SK-N-SH (cell line): Measurements from ENCODE around the gene WNT4. TPM values are rescaled to one million over a fixed set of nuclear protein-coding genes. Genes with fewer than 3 reads are reported as not detected.

Experiments used
- CTCF ChIA-PET: fragments of 300-600, 350-600 bp; formaldehyde crosslinking; extraction: SDS; loops from one replicate; lab custom pipeline; 2021; lab: Yijun Ruan, JAX
- POLR2A ChIA-PET: fragments of 350-600 bp; sonication (Branson Sonifier 250); formaldehyde crosslinking; extraction: SDS; loops from one replicate; lab custom pipeline; 2020; ENCODE audit warnings: antibody characterized with exemption, inconsistent platforms; lab: Yijun Ruan, JAX
- DNase-seq: peaks from one replicate; pipeline ENCODE4 v3.0.0; 2012
- H2AFZ ChIP-seq: fragments of 200-600 bp; sonication (generic); 2 replicates; pipeline ENCODE4 v1.8.1; 2016; ENCODE audit warnings: antibody characterized with exemption, mild to moderate bottlenecking, low read depth
- H3F3A ChIP-seq: fragments of 200-600 bp; sonication (generic); replicated peaks from 2 replicates; pipeline ENCODE3; 2016; ENCODE audit warnings: antibody characterized with exemption, mild to moderate bottlenecking; ENCODE audit not compliant: insufficient read depth
- H3K27ac ChIP-seq, 2 experiments: fragments of 200-500 bp in 1 of 2; fragments of 200-600 bp in 1 of 2; sonication (Bioruptor generic) in 1 of 2; sonication (generic), shearing (Covaris generic) in 1 of 2; 2 replicates each; pipeline versions ENCODE4 v1.5.1 to v1.6.1; 2014 to 2016; ENCODE audit warnings: low read depth in 2 of 2, inconsistent platforms in 1 of 2, low read length in 1 of 2, mild to moderate bottlenecking in 1 of 2, mixed read lengths in 1 of 2
- H3K27me3 ChIP-seq: fragments of 200-600 bp; sonication (generic), shearing (Covaris generic); 2 replicates; pipeline ENCODE4 v1.6.1; 2016; ENCODE audit warnings: mixed run types; ENCODE audit not compliant: insufficient read depth
- H3K36me3 ChIP-seq, 2 experiments: fragments of 200-500 bp in 1 of 2; fragments of 200-600 bp in 1 of 2; sonication (Bioruptor generic) in 1 of 2; sonication (generic) in 1 of 2; replicated peaks in 1 of 2; 2 replicates each; pipeline versions ENCODE3 to v1.5.1; 2014 to 2016; ENCODE audit warnings: low read length in 1 of 2, mild to moderate bottlenecking in 1 of 2; ENCODE audit not compliant: insufficient read depth in 2 of 2, control insufficient read depth in 1 of 2
- H3K4me1 ChIP-seq, 2 experiments: fragments of 200-500 bp in 1 of 2; fragments of 200-600 bp in 1 of 2; sonication (Bioruptor generic) in 1 of 2; sonication (generic), shearing (Covaris generic) in 1 of 2; 2 replicates each; pipeline versions ENCODE4 v1.5.1 to v1.6.1; 2014 to 2016; ENCODE audit warnings: low read depth in 1 of 2, low read length in 1 of 2, mixed run types in 1 of 2; ENCODE audit not compliant: insufficient read depth in 2 of 2, control insufficient read depth in 1 of 2
- H3K4me2 ChIP-seq: fragments of 200-600 bp; sonication (generic), shearing (Covaris generic); 2 replicates; pipeline ENCODE4 v1.6.1; 2017; ENCODE audit warnings: mixed run types
- H3K4me3 ChIP-seq, 2 experiments: fragments of 200-500 bp in 1 of 2; fragments of 200-600 bp in 1 of 2; sonication (Bioruptor generic) in 1 of 2; sonication (generic), shearing (Covaris generic) in 1 of 2; 2 replicates each; pipeline versions ENCODE4 v1.5.1 to v1.8.1; 2014 to 2016; ENCODE audit warnings: low read depth in 2 of 2, inconsistent platforms in 1 of 2, low read length in 1 of 2, mild to moderate bottlenecking in 1 of 2, mixed read lengths in 1 of 2, moderate library complexity in 1 of 2
- H3K79me2 ChIP-seq: fragments of 200-600 bp; sonication (generic); 2 replicates; pipeline ENCODE4 v1.8.1; 2017; ENCODE audit warnings: mild to moderate bottlenecking; ENCODE audit not compliant: insufficient read depth
- H3K9ac ChIP-seq: fragments of 200-600 bp; sonication (generic); 2 replicates; pipeline ENCODE4 v1.6.1; 2017; ENCODE audit warnings: mixed run types
- H3K9me2 ChIP-seq: fragments of 200-600 bp; sonication (generic); 2 replicates; pipeline ENCODE4 v1.6.1; 2017; ENCODE audit warnings: mixed run types
- H3K9me3 ChIP-seq: fragments of 200-600 bp; sonication (generic); 2 replicates; pipeline ENCODE4 v1.6.1; 2017; ENCODE audit warnings: mixed run types, mild to moderate bottlenecking, moderate library complexity
- H4K20me1 ChIP-seq: fragments of 200-600 bp; sonication (generic); 2 replicates; pipeline ENCODE4 v1.6.1; 2017; ENCODE audit warnings: mild to moderate bottlenecking, mixed run types; ENCODE audit not compliant: insufficient read depth
- CHD2 ChIP-seq: fragments of 150-350 bp; IDR thresholded peaks from 2 replicates; pipeline ENCODE4 v1.6.1; 2018; ENCODE audit warnings: low read length; ENCODE audit not compliant: partially characterized antibody
- ELF1 ChIP-seq: IDR thresholded peaks from 2 replicates; pipeline ENCODE4 v1.4.0; 2012
- EZH2phosphoT487 ChIP-seq: fragments of 200-600 bp; sonication (generic); IDR thresholded peaks from 2 replicates; pipeline ENCODE4 v1.6.1; 2017; ENCODE audit warnings: low read depth, mixed run types, mild to moderate bottlenecking, antibody characterized with exemption, moderate library complexity, borderline replicate concordance
- FOXJ3 ChIP-seq: sonication (generic); formaldehyde crosslinking; IDR thresholded peaks from 2 replicates; pipeline ENCODE4 v1.5.1; 2020; ENCODE audit warnings: mild to moderate bottlenecking, missing genetic modification reagents
- JUND ChIP-seq: IDR thresholded peaks from 2 replicates; pipeline ENCODE4 v1.4.0; 2012
- MXI1 ChIP-seq: IDR thresholded peaks from 2 replicates; pipeline ENCODE4 v1.6.1; 2012; ENCODE audit warnings: mild to moderate bottlenecking, low read depth, low read length, improper control_type of control experiment
- POLR2AphosphoS5 ChIP-seq: IDR thresholded peaks from 2 replicates; pipeline ENCODE4 v1.6.1; 2012; ENCODE audit warnings: low read depth, low read length
- RAD21 ChIP-seq: IDR thresholded peaks from 2 replicates; pipeline ENCODE4 v1.6.1; 2012; ENCODE audit warnings: mild to moderate bottlenecking, low read length
- RCOR1 ChIP-seq: fragments of 150-350 bp; IDR thresholded peaks from 2 replicates; pipeline ENCODE4 v1.6.1; 2017; ENCODE audit warnings: antibody characterized with exemption, low read length
- RXRA ChIP-seq: IDR thresholded peaks from 2 replicates; pipeline ENCODE4 v1.4.0; 2012; ENCODE audit warnings: low read depth, mild to moderate bottlenecking, borderline replicate concordance
- TAF1 ChIP-seq: IDR thresholded peaks from 2 replicates; pipeline ENCODE4 v1.6.1; 2012; ENCODE audit warnings: low read depth, mild to moderate bottlenecking, low read length, moderate library complexity, borderline replicate concordance
- TCF12 ChIP-seq: IDR thresholded peaks from 2 replicates; pipeline ENCODE4 v1.4.0; 2012
- WGBS: methylation state at CpG from one replicate; pipeline ENCODE4 v1.1.6; 2017; ENCODE audit warnings: low lambda C conversion rate; 5-methylcytosine and 5-hydroxymethylcytosine counted together
- polyA plus RNA-seq, 3 experiments: library from polyadenylated mRNA; depleted of rRNA; stranded (reverse); fragments of >200 nt; gene quantifications; 2 replicates each; pipeline ENCODE4 v1.2.3, GENCODE V29; 2012
- TF ChIP-seq, protein P1 (sequence below): fragments of 150-350 bp; IDR thresholded peaks from 2 replicates; pipeline ENCODE4 v1.6.1; 2016; ENCODE audit warnings: mild to moderate bottlenecking, low read depth, low read length
- TF ChIP-seq, protein P2 (sequence below): IDR thresholded peaks from 2 replicates; pipeline ENCODE4 v1.4.0; 2012; ENCODE audit warnings: low read depth
- TF ChIP-seq, protein P3 (sequence below): IDR thresholded peaks from 2 replicates; pipeline ENCODE4 v1.4.0; 2012; ENCODE audit warnings: low read depth, borderline replicate concordance

WNT4 gene
- polyA plus RNA-seq, 1 of the 3 experiments (the other 2 are of a cell fraction) = 0.03 TPM

DNA sequence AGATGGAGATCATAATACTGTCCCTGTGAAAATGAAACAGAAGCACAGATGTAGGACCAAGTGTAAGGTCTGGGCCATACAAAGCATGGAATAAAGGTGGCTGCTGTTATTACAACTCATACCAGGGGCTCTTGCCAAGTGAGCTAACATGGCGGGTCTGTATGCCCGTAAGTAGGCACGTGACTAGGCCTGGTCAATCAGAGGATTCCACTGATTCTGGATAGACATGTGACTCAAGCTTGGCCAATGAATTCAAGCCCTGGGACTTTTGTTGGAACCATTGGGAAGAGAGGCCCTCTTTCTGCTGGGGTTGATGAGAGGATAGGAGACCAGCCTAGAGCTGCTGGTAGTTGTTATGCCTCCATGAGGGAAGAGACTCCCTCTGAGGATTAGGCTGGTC lies 47.8 kb upstream of the WNT4 start:
- H3K4me2 ChIP-seq = no peak overlapping the region
- ChIA-PET POLR2A (no interaction called here), CTCF (interaction anchor here (2.0 kb wide), 1 partner anchor 11 kb away, joined by 8 read pairs; no protein-coding TSS in a partner anchor)
- H3F3A ChIP-seq = no peaks in the 10 kb centered on the region
- H3K36me3 ChIP-seq = no peaks in the 10 kb centered on the region
- no peak overlapping the region for H3K27ac ChIP-seq
- 68% methylated on average over 3 of the region's 3 CpGs for WGBS
- TF ChIP-seq TCF12 = no peak
- no peak for TF ChIP-seq CHD2
- TF ChIP-seq, protein P1, sequence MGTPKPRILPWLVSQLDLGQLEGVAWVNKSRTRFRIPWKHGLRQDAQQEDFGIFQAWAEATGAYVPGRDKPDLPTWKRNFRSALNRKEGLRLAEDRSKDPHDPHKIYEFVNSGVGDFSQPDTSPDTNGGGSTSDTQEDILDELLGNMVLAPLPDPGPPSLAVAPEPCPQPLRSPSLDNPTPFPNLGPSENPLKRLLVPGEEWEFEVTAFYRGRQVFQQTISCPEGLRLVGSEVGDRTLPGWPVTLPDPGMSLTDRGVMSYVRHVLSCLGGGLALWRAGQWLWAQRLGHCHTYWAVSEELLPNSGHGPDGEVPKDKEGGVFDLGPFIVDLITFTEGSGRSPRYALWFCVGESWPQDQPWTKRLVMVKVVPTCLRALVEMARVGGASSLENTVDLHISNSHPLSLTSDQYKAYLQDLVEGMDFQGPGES = no peak
- TF ChIP-seq, protein P2, sequence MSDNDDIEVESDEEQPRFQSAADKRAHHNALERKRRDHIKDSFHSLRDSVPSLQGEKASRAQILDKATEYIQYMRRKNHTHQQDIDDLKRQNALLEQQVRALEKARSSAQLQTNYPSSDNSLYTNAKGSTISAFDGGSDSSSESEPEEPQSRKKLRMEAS = no peak
- TF ChIP-seq RCOR1 = no peak
- TF ChIP-seq EZH2phosphoT487 = no peak
- TF ChIP-seq POLR2AphosphoS5 = no peak
- TF ChIP-seq ELF1 = no peak
- TF ChIP-seq JUND = no peak
- TF ChIP-seq MXI1 = no peak
- no peak for TF ChIP-seq TAF1
- TF ChIP-seq RXRA = no peak
- no peak for TF ChIP-seq FOXJ3
- TF ChIP-seq, protein P3, sequence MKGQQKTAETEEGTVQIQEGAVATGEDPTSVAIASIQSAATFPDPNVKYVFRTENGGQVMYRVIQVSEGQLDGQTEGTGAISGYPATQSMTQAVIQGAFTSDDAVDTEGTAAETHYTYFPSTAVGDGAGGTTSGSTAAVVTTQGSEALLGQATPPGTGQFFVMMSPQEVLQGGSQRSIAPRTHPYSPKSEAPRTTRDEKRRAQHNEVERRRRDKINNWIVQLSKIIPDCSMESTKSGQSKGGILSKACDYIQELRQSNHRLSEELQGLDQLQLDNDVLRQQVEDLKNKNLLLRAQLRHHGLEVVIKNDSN = no peak
- no peak for DNase-seq
- no peak overlapping the region for H3K4me3 ChIP-seq
- no peaks in the 10 kb centered on the region for H3K9me3 ChIP-seq
- H3K9ac ChIP-seq = no peak overlapping the region
- no peaks in the 10 kb centered on the region for H3K79me2 ChIP-seq
- H4K20me1 ChIP-seq = no peaks in the 10 kb centered on the region
- H3K4me1 ChIP-seq = no peaks in the 10 kb centered on the region
- no peaks in the 10 kb centered on the region for H3K27me3 ChIP-seq
- no peaks in the 10 kb centered on the region for H3K9me2 ChIP-seq
- no peak overlapping the region for H2AFZ ChIP-seq

DNA sequence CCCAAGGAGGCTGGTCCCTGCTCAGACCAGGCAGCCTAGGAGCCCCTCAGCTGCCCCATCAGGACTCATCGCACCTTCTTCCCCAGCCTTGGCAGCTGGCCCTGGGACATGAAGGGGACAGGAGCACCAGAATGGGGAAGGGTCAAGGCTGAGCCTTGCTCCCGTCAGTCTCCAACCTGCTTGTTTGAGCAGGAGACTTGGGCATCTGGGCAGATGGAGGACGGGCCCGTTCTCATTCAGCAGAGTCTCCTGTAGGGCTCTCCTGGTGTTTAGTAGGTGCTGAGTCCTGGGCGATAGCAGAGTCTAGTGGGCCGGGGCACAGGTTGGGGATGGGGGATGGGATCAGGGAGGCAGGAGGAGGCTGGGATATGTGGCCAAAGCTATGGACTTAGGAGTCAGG lies 47.4 kb upstream of the WNT4 start:
- H4K20me1 ChIP-seq = no peaks in the 10 kb centered on the region
- no peak overlapping the region for H3K4me2 ChIP-seq
- 53% methylated on average over 4 of the region's 6 CpGs for WGBS
- no peaks in the 10 kb centered on the region for H3K79me2 ChIP-seq
- CTCF ChIA-PET = interaction anchor here (2.0 kb wide), 1 partner anchor 11 kb away, joined by 8 read pairs; no protein-coding TSS in a partner anchor
- POLR2A ChIA-PET = no interaction called here
- no peaks in the 10 kb centered on the region for H3K9me2 ChIP-seq
- H3K27me3 ChIP-seq = no peaks in the 10 kb centered on the region
- H3K4me1 ChIP-seq = no peaks in the 10 kb centered on the region
- H3K27ac ChIP-seq = no peak overlapping the region
- H2AFZ ChIP-seq = no peak overlapping the region
- H3K4me3 ChIP-seq = no peak overlapping the region
- no peak for DNase-seq
- no peak for TF ChIP-seq RAD21
- no peak for TF ChIP-seq FOXJ3
- H3K9ac ChIP-seq = no peak overlapping the region
- H3K9me3 ChIP-seq = no peaks in the 10 kb centered on the region
- H3F3A ChIP-seq = no peaks in the 10 kb centered on the region
- H3K36me3 ChIP-seq = no peaks in the 10 kb centered on the region
